H1 (cell line): ENCODE data around the gene EEF1A2. TPM values are rescaled to one million over a fixed set of nuclear protein-coding genes. Genes with fewer than 3 reads are reported as not detected.

Experiments
- CTCF ChIA-PET: fragments of 300-600 bp; sonication (Branson Sonifier 250); formaldehyde crosslinking; loops from one replicate; lab custom pipeline; 2021; ENCODE audit not compliant: partially characterized antibody; lab: Charles Lee
- POLR2A ChIA-PET: fragments of 300-600 bp; sonication (Branson Sonifier 250); formaldehyde crosslinking; loops from one replicate; lab custom pipeline; 2021; ENCODE audit warnings: inconsistent platforms; ENCODE audit not compliant: partially characterized antibody; lab: Charles Lee
- DNase-seq, 2 experiments: peaks; one replicate each; pipeline versions ENCODE4 v3.0.0 to v3.0.0-alpha.2; 2010 to 2022; ENCODE audit warnings: low spot score in 2 of 2, low read depth in 1 of 2, mixed read lengths in 1 of 2
- FAIRE-seq: peaks from 2 replicates; lab custom pipeline; 2011; peaks lifted over from hg19 to GRCh38; lab: Jason Lieb, UNC
- H2AFZ ChIP-seq: 2 replicates; pipeline ENCODE4 v1.8.1; 2012; ENCODE audit warnings: low read length, inconsistent platforms
- H2AK5ac ChIP-seq: 2 replicates; pipeline ENCODE4 v1.6.1; 2013; ENCODE audit warnings: low read depth, low read length
- H2BK120ac ChIP-seq: replicated peaks from 2 replicates; pipeline ENCODE3; 2013; ENCODE audit warnings: low read depth, low read length, inconsistent platforms
- H2BK12ac ChIP-seq: 2 replicates; pipeline ENCODE4 v1.6.1; 2013; ENCODE audit warnings: low read depth, low read length
- H2BK15ac ChIP-seq: 2 replicates; pipeline ENCODE4 v1.6.1; 2013; ENCODE audit warnings: low read length
- H2BK20ac ChIP-seq: 2 replicates; pipeline ENCODE4 v1.6.1; 2013; ENCODE audit warnings: low read length
- H2BK5ac ChIP-seq: 2 replicates; pipeline ENCODE4 v1.6.1; 2013; ENCODE audit warnings: low read depth, low read length
- H3K14ac ChIP-seq: 2 replicates; pipeline ENCODE4 v1.6.1; 2013; ENCODE audit warnings: inconsistent platforms; ENCODE audit not compliant: insufficient read length
- H3K18ac ChIP-seq: 2 replicates; pipeline ENCODE4 v1.6.1; 2013; ENCODE audit warnings: low read length; ENCODE audit errors: extremely low read depth
- H3K23ac ChIP-seq: 2 replicates; pipeline ENCODE4 v1.6.1; 2013; ENCODE audit warnings: inconsistent platforms; ENCODE audit not compliant: insufficient read length
- H3K23me2 ChIP-seq: 2 replicates; pipeline ENCODE4 v1.6.1; 2013; ENCODE audit warnings: low read depth, low read length
- H3K27ac ChIP-seq: 2 replicates; pipeline ENCODE4 v1.6.1; 2011; ENCODE audit warnings: low read depth, low read length, inconsistent platforms
- H3K27me3 ChIP-seq, 4 experiments: replicated peaks in 1 of 4; 1 replicate in 1 of 4; 2 replicates in 3 of 4; pipeline versions ENCODE4 v1.6.1 to v1.8.1; 2011 to 2013; ENCODE audit warnings: low read length in 3 of 4, mild to moderate bottlenecking in 3 of 4, inconsistent platforms in 2 of 4, mixed read lengths in 2 of 4, moderate library complexity in 1 of 4; ENCODE audit not compliant: control insufficient read depth in 3 of 4, insufficient read depth in 3 of 4; ENCODE audit errors: extremely low read depth in 1 of 4
- H3K36me3 ChIP-seq, 4 experiments: 2 replicates each; pipeline versions ENCODE4 v1.6.1 to v1.8.1; 2011 to 2013; ENCODE audit warnings: mild to moderate bottlenecking in 4 of 4, low read length in 3 of 4, moderate library complexity in 2 of 4, control low read depth in 1 of 4, inconsistent platforms in 1 of 4; ENCODE audit not compliant: insufficient read depth in 4 of 4, control insufficient read depth in 2 of 4
- H3K4ac ChIP-seq: replicated peaks from 2 replicates; pipeline ENCODE3; 2013; ENCODE audit warnings: low read length, low read depth, mixed read lengths, inconsistent platforms; ENCODE audit not compliant: insufficient read length
- H3K4me1 ChIP-seq, 4 experiments: replicated peaks in 1 of 4; 1 replicate in 1 of 4; 2 replicates in 3 of 4; pipeline versions ENCODE4 v1.6.1 to v1.8.1; 2011 to 2013; ENCODE audit warnings: low read length in 3 of 4, inconsistent platforms in 2 of 4, mixed read lengths in 1 of 4; ENCODE audit not compliant: insufficient read depth in 4 of 4, control insufficient read depth in 3 of 4
- H3K4me2 ChIP-seq, 2 experiments: 2 replicates each; pipeline versions ENCODE4 v1.6.1 to v1.8.1; 2011 to 2013; ENCODE audit warnings: low read depth in 2 of 2, low read length in 2 of 2, control low read depth in 1 of 2, inconsistent platforms in 1 of 2, mild to moderate bottlenecking in 1 of 2; ENCODE audit not compliant: insufficient read depth in 1 of 2
- H3K4me3 ChIP-seq, 4 experiments: fragments of 200-600, 300-600 bp in 1 of 4; sonication (generic), shearing (Covaris generic), sonication (Bioruptor Twin) in 1 of 4; 2 replicates each; pipeline versions ENCODE4 v1.5.1 to v1.8.1; 2011 to 2016; ENCODE audit warnings: low read length in 4 of 4, low read depth in 3 of 4, control low read depth in 2 of 4, inconsistent platforms in 2 of 4, mild to moderate bottlenecking in 2 of 4, mixed read lengths in 1 of 4, moderate library complexity in 1 of 4; ENCODE audit not compliant: insufficient read depth in 2 of 4; ENCODE audit errors: extremely low read depth in 1 of 4
- H3K56ac ChIP-seq: replicated peaks from 2 replicates; pipeline ENCODE3; 2013; ENCODE audit warnings: low read depth, mild to moderate bottlenecking, mixed read lengths, low read length, inconsistent platforms; ENCODE audit not compliant: insufficient read length
- H3K79me1 ChIP-seq: 2 replicates; pipeline ENCODE4 v1.6.1; 2013; ENCODE audit warnings: low read depth, low read length, control low read depth
- H3K79me2 ChIP-seq, 2 experiments: 2 replicates each; pipeline versions ENCODE4 v1.6.1 to v1.8.1; 2012 to 2013; ENCODE audit warnings: low read length in 2 of 2, mild to moderate bottlenecking in 2 of 2, inconsistent platforms in 1 of 2; ENCODE audit not compliant: insufficient read depth in 2 of 2, control insufficient read depth in 1 of 2
- H3K9ac ChIP-seq, 4 experiments: replicated peaks in 1 of 4; 1 replicate in 1 of 4; 2 replicates in 3 of 4; pipeline versions ENCODE4 v1.6.1 to v1.8.1; 2011 to 2013; ENCODE audit warnings: low read depth in 3 of 4, low read length in 3 of 4, control low read depth in 2 of 4, mild to moderate bottlenecking in 2 of 4, moderate library complexity in 2 of 4, inconsistent platforms in 1 of 4; ENCODE audit errors: extremely low read depth in 1 of 4
- H3K9me3 ChIP-seq, 2 experiments: 2 replicates each; pipeline versions ENCODE4 v1.6.1 to v1.8.1; 2012 to 2013; ENCODE audit warnings: mild to moderate bottlenecking in 2 of 2, moderate library complexity in 2 of 2, control low read depth in 1 of 2, inconsistent platforms in 1 of 2, low read depth in 1 of 2, low read length in 1 of 2, mixed read lengths in 1 of 2; ENCODE audit not compliant: insufficient read depth in 2 of 2
- H4K20me1 ChIP-seq, 2 experiments: replicated peaks in 1 of 2; 2 replicates each; pipeline versions ENCODE3 to v1.8.1; 2011 to 2013; ENCODE audit warnings: inconsistent platforms in 2 of 2, low read length in 2 of 2, mild to moderate bottlenecking in 1 of 2; ENCODE audit not compliant: insufficient read depth in 2 of 2, control insufficient read depth in 1 of 2
- H4K5ac ChIP-seq: 2 replicates; pipeline ENCODE4 v1.6.1; 2013; ENCODE audit warnings: low read length, low read depth, mixed read lengths, inconsistent platforms; ENCODE audit not compliant: insufficient read length
- H4K8ac ChIP-seq: 2 replicates; pipeline ENCODE4 v1.8.0; 2013; ENCODE audit warnings: mild to moderate bottlenecking, moderate library complexity, low read length, inconsistent platforms; ENCODE audit not compliant: insufficient read depth; ENCODE audit errors: extremely low read depth
- H4K91ac ChIP-seq: replicated peaks from 2 replicates; pipeline ENCODE3; 2013; ENCODE audit warnings: low read length, mixed read lengths, inconsistent platforms; ENCODE audit not compliant: insufficient read length
- EZH2 ChIP-seq: fragments of 200-600 bp; sonication (generic); IDR thresholded peaks from 2 replicates; pipeline ENCODE4 v1.7.1; 2012; ENCODE audit warnings: low read depth, mild to moderate bottlenecking, moderate library complexity, low read length, inconsistent platforms; ENCODE audit not compliant: severe bottlenecking
- KDM4A ChIP-seq: IDR thresholded peaks from one replicate; pipeline ENCODE4 v1.7.1; 2012; ENCODE audit warnings: low read depth, mild to moderate bottlenecking, moderate library complexity, low read length, inconsistent platforms; ENCODE audit not compliant: severe bottlenecking
- RAD21 ChIP-seq, 2 experiments: IDR thresholded peaks in 1 of 2; conservative IDR thresholded peaks in 1 of 2; 2 replicates each; pipeline ENCODE4 v1.6.1; 2011; ENCODE audit warnings: low read depth in 2 of 2, low read length in 2 of 2, improper control_type of control experiment in 1 of 2, inconsistent platforms in 1 of 2, mild to moderate bottlenecking in 1 of 2, moderate library complexity in 1 of 2
- RNF2 ChIP-seq: fragments of 200-900, 300-1000 bp; sonication (generic); IDR thresholded peaks from 2 replicates; pipeline ENCODE4 v1.7.1; 2016; ENCODE audit warnings: borderline replicate concordance, low read depth, mild to moderate bottlenecking, antibody characterized with exemption, low read length; ENCODE audit not compliant: poor library complexity, severe bottlenecking; ENCODE audit errors: missing control alignments
- TAF1 ChIP-seq: IDR thresholded peaks from 2 replicates; pipeline ENCODE4 v1.6.1; 2011; ENCODE audit warnings: mild to moderate bottlenecking, low read depth, low read length
- TAF7 ChIP-seq: optimal IDR thresholded peaks from 2 replicates; pipeline ENCODE3; 2011; ENCODE audit warnings: low read depth, mild to moderate bottlenecking, inconsistent platforms, low read length, moderate library complexity, borderline replicate concordance
- TEAD4 ChIP-seq: IDR thresholded peaks from 2 replicates; pipeline ENCODE4 v1.6.1; 2012; ENCODE audit warnings: low read depth, low read length, inconsistent platforms, mixed read lengths
- WGBS, 2 experiments: shearing (Covaris generic) in 1 of 2; methylation state at CpG; one replicate each; pipeline versions ENCODE4 v1.1.6 to v1.1.7; 2013 to 2015; ENCODE audit warnings: low lambda C conversion rate in 2 of 2, mixed read lengths in 2 of 2, inconsistent platforms in 1 of 2, low coverage in 1 of 2, missing lambda C conversion rate in 1 of 2; ENCODE audit not compliant: insufficient replicate concordance in 2 of 2, insufficient coverage in 1 of 2, insufficient read length in 1 of 2; ENCODE audit errors: extremely low coverage in 1 of 2, missing lambda C conversion rate in 1 of 2; 5-methylcytosine and 5-hydroxymethylcytosine counted together
- polyA plus RNA-seq, 7 experiments: library from polyadenylated mRNA; depleted of rRNA in 3 of 7; stranded (reverse) in 5 of 7; unstranded in 2 of 7; fragments of >200 nt in 5 of 7; fragments of 200-250 nt in 2 of 7; gene quantifications; 1 replicate in 5 of 7; 2 replicates in 1 of 7; 4 replicates in 1 of 7; pipeline versions ENCODE4 v1.2.1 to v1.2.3, GENCODE V29; 2011 to 2013; ENCODE audit warnings: missing spikeins in 2 of 7, mixed read lengths in 2 of 7
- total RNA-seq: library from RNA; stranded (reverse); fragmentation: NEBNext Ultra II Directional; extraction: Animal tissue kit (Norgen Biotek cat#: 25700); gene quantifications from 2 replicates; pipeline ENCODE4 v1.2.1, GENCODE V29; 2021
- TF ChIP-seq, protein P1 (sequence below): IDR thresholded peaks from 2 replicates; pipeline ENCODE4 v1.6.1; 2012; ENCODE audit warnings: inconsistent platforms

Gene EEF1A2
- total and polyA plus RNA-seq, 2 of the 8 experiments (the other 6 are each of a cell fraction or from before 2014, with no cell fraction given), result 7.4 to 25.8 TPM

DNA sequence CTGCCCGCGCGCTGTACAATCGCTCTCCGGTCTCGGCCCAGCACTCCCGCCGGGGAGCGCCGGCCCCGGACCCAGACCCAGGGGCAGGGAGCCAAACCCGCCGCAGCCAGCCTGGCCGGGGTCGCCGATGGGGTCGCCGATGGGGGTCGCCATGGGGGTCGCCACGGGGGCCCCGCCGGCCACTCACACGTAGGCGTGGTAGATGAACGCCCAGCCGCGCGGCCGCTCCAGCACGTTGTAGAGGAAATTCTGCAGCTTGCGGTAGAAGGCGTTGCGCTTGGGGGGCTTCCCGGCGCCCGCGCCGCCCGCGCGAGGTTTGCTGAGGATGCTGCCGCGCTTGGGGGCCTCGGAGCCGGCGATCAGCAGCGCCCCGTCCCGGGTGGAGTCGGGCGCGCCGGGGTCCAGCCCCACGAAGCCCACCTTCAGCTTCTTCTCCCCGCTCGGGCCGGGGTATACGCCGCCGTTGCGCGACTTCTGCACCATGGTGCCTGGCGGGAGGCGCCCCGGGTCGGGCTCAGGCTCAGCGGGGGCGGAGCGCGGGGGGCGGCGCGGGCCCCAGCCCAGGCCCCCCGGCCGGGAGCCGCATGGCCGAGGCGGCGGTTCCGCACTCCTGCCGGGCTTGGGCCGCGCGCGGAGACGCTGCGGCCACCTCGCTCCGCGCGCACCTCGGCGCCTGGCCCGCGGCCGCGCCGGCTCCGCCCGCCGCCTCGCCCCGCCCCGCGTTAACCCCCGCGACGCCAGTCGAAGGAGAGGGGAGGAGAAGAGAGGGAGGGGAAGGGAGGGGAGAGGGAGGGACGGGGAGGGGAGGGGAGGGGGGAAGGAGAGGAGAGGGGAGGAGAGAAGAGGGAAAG, 26.7 kb downstream of the EEF1A2 start, which contains the start of gene KCNQ2:
TSS of gene KCNQ2 (minus strand) at position 675 of the 851 bp plus-strand sequence. CDS start at position 483, 192 bp downstream.
- CTCF ChIA-PET, result interaction anchor here (1.3 kb wide), 1 partner anchor 30 kb away, joined by 6 read pairs; no protein-coding TSS in a partner anchor
- peak within 1 kb of the TSS in 2 of 4 experiments; percentile 36 to 82; a peak in 4 of 7 replicates for H3K9ac ChIP-seq
- no peak within 1 kb of the TSS for H3K23ac ChIP-seq
- no peak within 1 kb of the TSS for H2BK120ac ChIP-seq
- H3K4me2 ChIP-seq, result peak within 1 kb of the TSS; percentile 83 to 91
- peak within 1 kb of the TSS; percentile 40; the same call in 1 of the 2 replicates for H2BK15ac ChIP-seq
- no peak within 1 kb of the TSS for H4K5ac ChIP-seq
- H3K4me3 ChIP-seq, result peak within 1 kb of the TSS; percentile 72 to 94 (median 82)
- no peaks in the 10 kb centered on the region for H3K36me3 ChIP-seq
- no peak within 1 kb of the TSS for H3K27ac ChIP-seq
- H2BK20ac ChIP-seq, result peak within 1 kb of the TSS; percentile 21; the same call in 1 of the 2 replicates
- FAIRE-seq (no peak), DNase-seq (no peak)
- no peaks in the 10 kb centered on the region for H3K9me3 ChIP-seq
- peaks cover 0 to 24% (median 10%) of the 10 kb centered on the region in 4 experiments; a peak in 6 of 7 replicates for H3K4me1 ChIP-seq
- no peak within 1 kb of the TSS for H2BK5ac ChIP-seq
- H2AK5ac ChIP-seq, result no peak within 1 kb of the TSS
- 2% methylated on average over 48 of the region's 111 CpGs; no CpG with 5 or more reads in 1 of the 2 experiments for WGBS, 2 experiments
- peak within 1 kb of the TSS; percentile 92; the same call in 1 of the 2 replicates for H2BK12ac ChIP-seq
- H3K23me2 ChIP-seq, result peaks cover 6% of the 10 kb centered on the region; the same call in 1 of the 2 replicates
- H3K4ac ChIP-seq, result peak within 1 kb of the TSS; percentile 93
- peaks cover 0 to 8% of the 10 kb centered on the region in 2 experiments for H4K20me1 ChIP-seq
- peak within 1 kb of the TSS; percentile 19; the same call in 1 of the 2 replicates for H3K18ac ChIP-seq
- no peak within 1 kb of the TSS for H3K56ac ChIP-seq
- no peak within 1 kb of the TSS for H3K14ac ChIP-seq
- peaks cover 14% of the 10 kb centered on the region for H3K79me1 ChIP-seq
- peak within 1 kb of the TSS; percentile 73 for H4K91ac ChIP-seq
- no peak within 1 kb of the TSS for H2AFZ ChIP-seq
- H4K8ac ChIP-seq, result peak within 1 kb of the TSS; percentile 40; the same call in 1 of the 2 replicates
- POLR2A ChIA-PET, result interaction anchor here (0.7 to 2.6 kb wide), 9 partner anchors 8 to 63 kb away, joined by 3 to 8 read pairs (median 4); partner anchors contain the start of gene PPDPF
- peaks cover 0 to 16% (median 5%) of the 10 kb centered on the region in 4 experiments; a peak in 4 of 7 replicates for H3K27me3 ChIP-seq
- peaks cover 10 to 40% of the 10 kb centered on the region in 2 experiments; a peak in 3 of 4 replicates for H3K79me2 ChIP-seq
- no peak for TF ChIP-seq RAD21 (IDR thresholded peaks at IDR 0.05 in 1 of 2, conservative IDR thresholded peaks at IDR 0.05 in 1 of 2; ENCODE audit: low read depth in 2 of 2, low read length in 2 of 2)
- no peak for TF ChIP-seq TAF7
- no peak for TF ChIP-seq RNF2
- TF ChIP-seq TAF1, result no peak
- TF ChIP-seq, protein P1, sequence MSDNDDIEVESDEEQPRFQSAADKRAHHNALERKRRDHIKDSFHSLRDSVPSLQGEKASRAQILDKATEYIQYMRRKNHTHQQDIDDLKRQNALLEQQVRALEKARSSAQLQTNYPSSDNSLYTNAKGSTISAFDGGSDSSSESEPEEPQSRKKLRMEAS, result no peak
- peak; percentile 73 for TF ChIP-seq KDM4A
- no peak for TF ChIP-seq EZH2
- no peak for TF ChIP-seq TEAD4
